ENCODE results near the gene FNDC10. TPM values are rescaled to one million over a fixed set of nuclear protein-coding genes. Genes with fewer than 3 reads are reported as not detected.

FNDC10 gene
- total RNA-seq, 1 experiment from 2014 or later = 15.2 TPM

GRCh38 chr1:1598051-1598719 lies 1.8 kb downstream of the FNDC10 start:
- no peak for TF ChIP-seq CTCF (conservative IDR thresholded peaks at IDR 0.05)
- Histone ChIP-seq H2AFZ (ENCODE audit: low read length) (no peak overlapping the region), H3K18ac (ENCODE audit: insufficient read length, low read depth, low read length) (no peak overlapping the region), H3K27ac (ENCODE audit: insufficient read length, low read depth, low read length) (no peak overlapping the region), H2BK20ac (ENCODE audit: low read depth, low read length, poor library complexity, severe bottlenecking) (no peak overlapping the region), H4K5ac (ENCODE audit: insufficient read length, low read depth, low read length) (no peak overlapping the region), H2AK5ac (ENCODE audit: insufficient read length, low read length) (no peak overlapping the region), H3K9ac (ENCODE audit: extremely low read depth, insufficient read length, low read length) (no peak overlapping the region), H3K27me3 (ENCODE audit: insufficient read depth, low read length) (no peaks in the 10 kb centered on the region; the same call in 1 of the 2 replicates), H3K23ac (ENCODE audit: insufficient read length, low read depth, low read length) (no peak overlapping the region), H2BK120ac (ENCODE audit: low read depth, low read length, poor library complexity, severe bottlenecking) (no peak overlapping the region), H4K8ac (replicated peaks; ENCODE audit: insufficient read length, low read depth, low read length) (no peak overlapping the region), H3T11ph (ENCODE audit: low read length) (no peak overlapping the region), H3K4ac (ENCODE audit: low read depth, low read length) (no peak overlapping the region), H3K79me2 (ENCODE audit: insufficient read depth, low read length) (no peaks in the 10 kb centered on the region), H3K4me1 (ENCODE audit: insufficient read depth, low read length) (no peaks in the 10 kb centered on the region), H3K4me2 (ENCODE audit: insufficient read depth, insufficient read length, low read length) (no peak overlapping the region), H4K91ac (ENCODE audit: insufficient read length, low read depth, low read length) (no peak overlapping the region), H3K9me3 (ENCODE audit: control insufficient read depth, low read depth, low read length) (no peaks in the 10 kb centered on the region), H2BK5ac (ENCODE audit: insufficient read length, low read length) (no peak overlapping the region), H3K56ac (ENCODE audit: insufficient read length, low read depth, low read length) (no peak overlapping the region), H2BK15ac (ENCODE audit: low read depth, low read length) (no peak overlapping the region), H3K14ac (ENCODE audit: insufficient read depth, low read length) (no peak overlapping the region), H2BK12ac (ENCODE audit: insufficient read length, low read depth, low read length) (no peak overlapping the region), H3K23me2 (ENCODE audit: insufficient read length, low read depth, low read length, poor library complexity, severe bottlenecking) (peaks cover 8% of the 10 kb centered on the region), H3K79me1 (ENCODE audit: insufficient read depth, low read depth, low read length, poor library complexity, severe bottlenecking) (no peaks in the 10 kb centered on the region), H4K20me1 (ENCODE audit: control insufficient read depth, insufficient read depth, insufficient read length) (no peaks in the 10 kb centered on the region)
- Mint-ChIP-seq H3K36me3 (ENCODE audit: insufficient read depth in 1 of 3, low read depth in 3 of 3) (no peaks in the 10 kb centered on the region), H3K9me3 (no peaks in the 10 kb centered on the region), H3K4me3 (peak overlapping the region; percentile 17 to 64; a peak in 2 of 5 replicates), H3K27me3 (ENCODE audit: low read depth) (peaks cover 44% of the 10 kb centered on the region), H3K4me1 (peaks cover 4 to 12% of the 10 kb centered on the region in 2 experiments), H3K27ac (no peak overlapping the region)
- no peak for DNase-seq
- no CpG with 5 or more reads among the region's 28 CpGs for WGBS (ENCODE audit: extremely low coverage, insufficient read length, low lambda C conversion rate)
